NCI-H748 (cell line): ENCODE measurements around the gene LMO7.
A peak's percentile ranks its signal among the peaks of the same experiment; 100 is the strongest.
"Not testable (repeated sequence)": the region's sequence is repeated elsewhere in the genome, so short reads cannot be mapped to it uniquely, and the experiment has no call there.

Experiments used
- DNase-seq: peaks from one replicate; lab custom pipeline; 2025; ENCODE audit not compliant: unreplicated experiment; lab: John Stamatoyannopoulos, UW

LMO7 gene

GRCh38 chr13:75739244-75739868, 103.2 kb downstream of the LMO7 start:
- no peak for DNase-seq

GRCh38 chr13:75740031-75740430, 103.9 kb downstream of the LMO7 start:
- no peak for DNase-seq

- DNase-seq, result not testable (repeated sequence)
Measured at GRCh38 chr13:75743072-75743471, 106.9 kb downstream of the LMO7 start.

- DNase-seq, result no peak
Measured at GRCh38 chr13:75744127-75744526, 108.0 kb downstream of the LMO7 start.

GRCh38 chr13:75745387-75745786, 109.3 kb downstream of the LMO7 start:
- no peak for DNase-seq

- no peak for DNase-seq
Measured at GRCh38 chr13:75748874-75749273, 112.7 kb downstream of the LMO7 start.

GRCh38 chr13:75749407-75749806, 113.3 kb downstream of the LMO7 start:
- DNase-seq, result no peak

GRCh38 chr13:75751350-75751749, 115.2 kb downstream of the LMO7 start:
- no peak for DNase-seq

GRCh38 chr13:75752826-75753225, 116.7 kb downstream of the LMO7 start:
- DNase-seq, result no peak

GRCh38 chr13:75754936-75755335, 118.8 kb downstream of the LMO7 start:
- DNase-seq, result no peak

GRCh38 chr13:75757336-75757735, 121.2 kb downstream of the LMO7 start:
- DNase-seq, result no peak

- no peak for DNase-seq
Measured at GRCh38 chr13:75759531-75759930, 123.4 kb downstream of the LMO7 start.

- DNase-seq, result peak; percentile 81
Measured at GRCh38 chr13:75760131-75761021, 124.2 kb downstream of the LMO7 start.

GRCh38 chr13:75761369-75761768, 125.2 kb downstream of the LMO7 start:
- DNase-seq, result no peak

GRCh38 chr13:75762076-75762937, 126.2 kb downstream of the LMO7 start:
- no peak for DNase-seq

- no peak for DNase-seq
Measured at GRCh38 chr13:75762955-75763354, 126.8 kb downstream of the LMO7 start.

GRCh38 chr13:75763512-75763911, 127.4 kb downstream of the LMO7 start:
- DNase-seq, result no peak

GRCh38 chr13:75764251-75764925, 128.3 kb downstream of the LMO7 start:
- no peak for DNase-seq

- no peak for DNase-seq
Measured at GRCh38 chr13:75764926-75765310, 128.8 kb downstream of the LMO7 start.

GRCh38 chr13:75766636-75767035, 130.5 kb downstream of the LMO7 start:
- DNase-seq, result no peak
